Endothelial cell (in vitro differentiated cells): ENCODE results near the gene LRP3. TPM values are rescaled to one million over a fixed set of nuclear protein-coding genes. Genes with fewer than 3 reads are reported as not detected.
A peak's percentile ranks its signal among the peaks of the same experiment; 100 is the strongest.

Experiments
- DNase-seq: peaks from one replicate; pipeline ENCODE4 v3.0.0; 2021; ENCODE audit warnings: low spot score
- H3K27ac Mint-ChIP-seq: one replicate; pipeline ENCODE4 v1.8.0; 2021; ENCODE audit warnings: mixed read lengths, inconsistent platforms; ENCODE audit not compliant: unreplicated experiment
- H3K27me3 Mint-ChIP-seq: one replicate; pipeline ENCODE4 v1.8.0; 2021; ENCODE audit warnings: mild to moderate bottlenecking, moderate library complexity, mixed read lengths, inconsistent platforms; ENCODE audit not compliant: unreplicated experiment
- H3K36me3 Mint-ChIP-seq: one replicate; pipeline ENCODE4 v1.8.0; 2021; ENCODE audit warnings: mild to moderate bottlenecking, low read depth, mixed read lengths, inconsistent platforms; ENCODE audit not compliant: unreplicated experiment
- H3K4me1 Mint-ChIP-seq: one replicate; pipeline ENCODE4 v1.8.0; 2021; ENCODE audit warnings: mild to moderate bottlenecking, mixed read lengths, inconsistent platforms; ENCODE audit not compliant: unreplicated experiment
- H3K4me3 Mint-ChIP-seq: one replicate; pipeline ENCODE4 v1.8.0; 2021; ENCODE audit warnings: mild to moderate bottlenecking, mixed read lengths, inconsistent platforms; ENCODE audit not compliant: unreplicated experiment
- H3K9me3 Mint-ChIP-seq: one replicate; pipeline ENCODE4 v1.8.0; 2021; ENCODE audit warnings: mixed read lengths, inconsistent platforms; ENCODE audit not compliant: unreplicated experiment
- CTCF ChIP-seq: fragments of 200-600 bp; sonication (generic); IDR thresholded peaks from one replicate; pipeline ENCODE4 v1.5.0; 2021; ENCODE audit warnings: antibody characterized with exemption; ENCODE audit not compliant: unreplicated experiment
- total RNA-seq: library from RNA; stranded (reverse); fragmentation: NEBNext Ultra II Directional; extraction: Animal tissue kit (Norgen Biotek cat#: 25700); gene quantifications from one replicate; pipeline ENCODE4 v1.2.1, GENCODE V29; 2021; ENCODE audit not compliant: unreplicated experiment

LRP3 gene
- total RNA-seq, 1 donor from 2014 or later = 5.4 TPM

- H3K27ac Mint-ChIP-seq = no peak overlapping the region
- no peaks in the 10 kb centered on the region for H3K36me3 Mint-ChIP-seq
- DNase-seq = no peak
- H3K9me3 Mint-ChIP-seq = no peaks in the 10 kb centered on the region
- no peak overlapping the region for H3K4me3 Mint-ChIP-seq
- peaks cover 7% of the 10 kb centered on the region for H3K27me3 Mint-ChIP-seq
- TF ChIP-seq CTCF = no peak
- no peaks in the 10 kb centered on the region for H3K4me1 Mint-ChIP-seq
Measured at GRCh38 chr19:33191501-33191900, 2.6 kb upstream of the LRP3 start.

- no peak overlapping the region for H3K27ac Mint-ChIP-seq
- H3K9me3 Mint-ChIP-seq = no peaks in the 10 kb centered on the region
- no peaks in the 10 kb centered on the region for H3K36me3 Mint-ChIP-seq
- no peak for DNase-seq
- no peaks in the 10 kb centered on the region for H3K4me1 Mint-ChIP-seq
- no peak overlapping the region for H3K4me3 Mint-ChIP-seq
- TF ChIP-seq CTCF = no peak
- peaks cover 9% of the 10 kb centered on the region for H3K27me3 Mint-ChIP-seq
Measured at GRCh38 chr19:33192010-33192409, 2.1 kb upstream of the LRP3 start.

- no peak for DNase-seq
- Mint-ChIP-seq H3K27ac (no peak overlapping the region), H3K4me3 (peak overlapping the region; percentile 74), H3K36me3 (no peaks in the 10 kb centered on the region), H3K9me3 (no peaks in the 10 kb centered on the region), H3K27me3 (peaks cover 9% of the 10 kb centered on the region), H3K4me1 (no peaks in the 10 kb centered on the region)
- no peak for TF ChIP-seq CTCF
Measured at GRCh38 chr19:33193269-33193864, 763 bp upstream of the LRP3 start.

GRCh38 chr19:33194532-33194885 is 379 bp downstream of the LRP3 start:
- H3K4me1 Mint-ChIP-seq = no peaks in the 10 kb centered on the region
- H3K9me3 Mint-ChIP-seq = no peaks in the 10 kb centered on the region
- TF ChIP-seq CTCF = no peak
- no peak overlapping the region for H3K4me3 Mint-ChIP-seq
- no peak for DNase-seq
- H3K36me3 Mint-ChIP-seq = no peaks in the 10 kb centered on the region
- no peak overlapping the region for H3K27ac Mint-ChIP-seq
- H3K27me3 Mint-ChIP-seq = peaks cover 9% of the 10 kb centered on the region

GRCh38 chr19:33194886-33195644 is 935 bp downstream of the LRP3 start:
- peaks cover 9% of the 10 kb centered on the region for H3K27me3 Mint-ChIP-seq
- no peak overlapping the region for H3K27ac Mint-ChIP-seq
- no peaks in the 10 kb centered on the region for H3K9me3 Mint-ChIP-seq
- peak overlapping the region; percentile 67 for H3K4me3 Mint-ChIP-seq
- no peak for TF ChIP-seq CTCF
- peak; percentile 41 for DNase-seq
- H3K4me1 Mint-ChIP-seq = no peaks in the 10 kb centered on the region
- H3K36me3 Mint-ChIP-seq = no peaks in the 10 kb centered on the region
